IPS-18c (cell line): ENCODE results near the gene UTP14A.
A peak's percentile ranks its signal among the peaks of the same experiment; 100 is the strongest.

Source experiments
- H3K4me3 ChIP-seq: 2 replicates; pipeline ENCODE4 v1.7.0; 2013; ENCODE audit warnings: low read depth, mild to moderate bottlenecking, low read length, moderate library complexity; ENCODE audit not compliant: insufficient read depth
- H3K9me3 ChIP-seq: one replicate; pipeline ENCODE4 v1.6.1; 2013; ENCODE audit warnings: mild to moderate bottlenecking, low read length, moderate library complexity; ENCODE audit not compliant: control insufficient read depth, insufficient read depth

Gene UTP14A

GRCh38 chrX:129934952-129935351 lies 29.0 kb downstream of the UTP14A start:
- Histone ChIP-seq H3K4me3 (no peak overlapping the region), H3K9me3 (peaks cover 19% of the 10 kb centered on the region)

- H3K4me3 ChIP-seq = no peak overlapping the region
- peaks cover 17% of the 10 kb centered on the region for H3K9me3 ChIP-seq
These were observed 32.1 kb downstream of the UTP14A start for GRCh38 chrX:129938081-129938480.

GRCh38 chrX:129939986-129940385 lies 34.0 kb downstream of the UTP14A start:
- H3K9me3 ChIP-seq = peaks cover 17% of the 10 kb centered on the region

GRCh38 chrX:129940721-129941120 lies 34.8 kb downstream of the UTP14A start:
- H3K9me3 ChIP-seq = peaks cover 22% of the 10 kb centered on the region
- no peak overlapping the region for H3K4me3 ChIP-seq

More at GRCh38 chrX:129939986-129940385, 34.0 kb downstream of the UTP14A start:
- H3K4me3 ChIP-seq = no peak overlapping the region

GRCh38 chrX:129945131-129945530 lies 39.2 kb downstream of the UTP14A start:
- no peak overlapping the region for H3K4me3 ChIP-seq
- peaks cover 14% of the 10 kb centered on the region for H3K9me3 ChIP-seq

- Histone ChIP-seq H3K4me3 (peak overlapping the region; percentile 44), H3K9me3 (peaks cover 6% of the 10 kb centered on the region)
These were observed 47.3 kb downstream of the UTP14A start for GRCh38 chrX:129953334-129953648.

GRCh38 chrX:129953881-129954280 lies 47.9 kb downstream of the UTP14A start:
- Histone ChIP-seq H3K9me3 (peaks cover 6% of the 10 kb centered on the region), H3K4me3 (no peak overlapping the region; the same call in 1 of the 2 replicates)

- H3K9me3 ChIP-seq = peaks cover 6% of the 10 kb centered on the region
- no peak overlapping the region for H3K4me3 ChIP-seq
These were observed 48.8 kb downstream of the UTP14A start for GRCh38 chrX:129954804-129955203.

GRCh38 chrX:129955682-129956081 lies 49.7 kb downstream of the UTP14A start:
- H3K9me3 ChIP-seq = peaks cover 6% of the 10 kb centered on the region
- H3K4me3 ChIP-seq = no peak overlapping the region

GRCh38 chrX:129956145-129956544 lies 50.2 kb downstream of the UTP14A start:
- H3K4me3 ChIP-seq = peak overlapping the region; percentile 9; the same call in 1 of the 2 replicates
- H3K9me3 ChIP-seq = peaks cover 6% of the 10 kb centered on the region

- H3K4me3 ChIP-seq = peak overlapping the region; percentile 36; the same call in 1 of the 2 replicates
These were observed 50.8 kb downstream of the UTP14A start for GRCh38 chrX:129956765-129957164.

GRCh38 chrX:129957241-129958082 lies 51.5 kb downstream of the UTP14A start:
- peak overlapping the region; percentile 59 for H3K4me3 ChIP-seq
- H3K9me3 ChIP-seq = peaks cover 6% of the 10 kb centered on the region

More at GRCh38 chrX:129956765-129957164, 50.8 kb downstream of the UTP14A start:
- H3K9me3 ChIP-seq = peaks cover 6% of the 10 kb centered on the region

GRCh38 chrX:129958083-129958465 lies 52.1 kb downstream of the UTP14A start:
- Histone ChIP-seq H3K9me3 (peaks cover 6% of the 10 kb centered on the region), H3K4me3 (peak overlapping the region; percentile 59; the same call in 1 of the 2 replicates)

GRCh38 chrX:129958814-129959492 lies 53.0 kb downstream of the UTP14A start:
- H3K4me3 ChIP-seq = no peak overlapping the region

GRCh38 chrX:129959493-129959832 lies 53.5 kb downstream of the UTP14A start:
- H3K4me3 ChIP-seq = no peak overlapping the region
- peaks cover 6% of the 10 kb centered on the region for H3K9me3 ChIP-seq

More at GRCh38 chrX:129958814-129959492, 53.0 kb downstream of the UTP14A start:
- peaks cover 6% of the 10 kb centered on the region for H3K9me3 ChIP-seq

- Histone ChIP-seq H3K9me3 (peaks cover 2% of the 10 kb centered on the region), H3K4me3 (peak overlapping the region; percentile 41)
These were observed 55.5 kb downstream of the UTP14A start for GRCh38 chrX:129961180-129962083.

GRCh38 chrX:129963729-129964128 lies 57.8 kb downstream of the UTP14A start:
- Histone ChIP-seq H3K4me3 (no peak overlapping the region), H3K9me3 (peaks cover 3% of the 10 kb centered on the region)
